GM21825 (cell line): ENCODE data around the gene E2F4.

Experiments
- ATAC-seq: cut with Tn5 transposase; IDR thresholded peaks from one replicate; pipeline ENCODE4 v1.9.1; 2021; ENCODE audit warnings: mild to moderate bottlenecking, moderate library complexity; ENCODE audit not compliant: unreplicated experiment

E2F4 gene

GRCh38 chr16:67191995-67192681 is at the start of gene E2F4:
Gene E2F4 (plus strand): TSS chr16:67192155. CDS start chr16:67192228, 73 bp downstream.
- peak; percentile 89 for ATAC-seq

GRCh38 chr16:67142342-67142741 is 49.6 kb upstream of the E2F4 start:
- no peak for ATAC-seq

DNA sequence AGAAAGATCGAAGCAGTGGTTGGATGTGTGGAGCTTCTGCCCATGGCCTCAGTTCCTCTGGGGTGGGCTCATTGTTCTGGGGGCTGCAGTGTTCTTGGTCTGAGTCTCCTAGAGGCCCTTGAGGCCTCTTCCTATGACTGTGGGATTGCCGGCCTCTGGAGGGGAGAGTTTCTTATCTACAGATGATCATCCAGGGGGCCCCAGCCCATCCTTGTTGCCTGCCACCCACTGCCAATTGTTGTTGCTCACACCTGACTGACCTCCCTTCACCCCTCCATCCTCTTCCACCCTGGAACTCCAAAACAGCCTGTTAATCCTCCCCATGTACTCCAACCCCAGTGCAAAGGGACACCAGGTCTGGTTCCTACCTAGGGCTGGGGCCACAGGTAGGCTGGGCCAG is 47.0 kb upstream of the E2F4 start:
- no peak for ATAC-seq

DNA sequence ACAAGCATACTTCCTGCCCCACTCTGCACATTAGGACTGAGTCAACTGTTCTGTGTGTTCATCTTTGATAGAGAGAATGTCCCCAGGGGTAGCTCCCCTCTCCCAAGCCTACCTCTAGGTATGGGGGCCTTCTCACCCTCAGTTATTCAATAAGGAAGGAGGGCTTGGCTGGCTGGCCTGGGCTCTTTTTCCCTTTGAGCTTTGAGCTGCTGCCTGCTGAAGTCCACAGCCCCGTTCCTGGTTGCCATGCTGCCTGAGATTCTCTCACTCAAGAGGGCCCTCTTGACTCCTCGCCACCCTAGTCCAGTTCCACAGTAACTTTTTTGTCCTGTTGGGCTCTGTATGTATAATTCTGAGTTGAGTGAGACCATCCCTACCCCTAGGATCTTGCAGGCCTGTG is 46.2 kb upstream of the E2F4 start:
- ATAC-seq, result no peak

DNA sequence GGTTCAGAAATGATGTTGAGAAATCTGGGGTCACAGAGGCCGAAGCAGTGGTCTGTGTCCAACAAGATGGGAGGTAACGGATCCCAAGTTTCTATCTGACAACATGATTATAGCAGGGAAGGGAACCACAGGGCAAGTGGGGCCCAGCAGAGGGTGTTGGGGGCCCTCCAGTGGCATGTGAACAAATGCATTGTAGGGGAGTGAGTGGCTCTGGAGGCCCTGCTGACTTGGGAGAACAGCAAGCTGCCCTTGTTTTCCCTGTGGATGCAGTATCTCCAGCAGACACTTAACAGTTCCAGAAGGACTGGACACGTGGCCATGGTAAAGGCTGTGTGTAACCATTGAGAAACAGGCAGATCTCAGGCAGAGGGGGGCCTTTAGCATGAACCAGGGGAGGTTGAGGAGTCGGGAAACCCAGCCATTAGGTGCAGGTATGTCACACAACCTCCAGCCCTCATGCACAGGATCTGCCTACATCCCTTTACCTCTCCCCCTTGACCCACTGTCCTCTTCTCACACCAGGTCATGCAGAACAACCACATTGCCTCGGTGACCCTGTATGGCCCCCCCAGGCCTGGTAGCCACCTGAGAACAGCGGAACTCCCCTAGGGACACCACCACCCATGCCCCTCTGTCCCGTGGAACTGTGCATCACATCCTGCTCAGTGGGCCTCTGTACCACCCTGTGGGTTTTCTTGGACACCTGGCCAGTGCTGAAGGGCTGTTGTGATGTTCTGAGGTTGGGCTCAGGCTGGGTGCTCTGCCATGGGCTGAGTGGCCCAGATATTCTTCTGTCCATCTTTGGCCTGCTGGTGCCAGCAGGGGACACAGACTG is 45.2 kb upstream of the E2F4 start:
- ATAC-seq, result no peak

GRCh38 chr16:67147437-67148140 is 44.4 kb upstream of the E2F4 start:
- no peak for ATAC-seq

- ATAC-seq, result no peak
Observed at GRCh38 chr16:67148221-67148620, 43.7 kb upstream of the E2F4 start.

DNA sequence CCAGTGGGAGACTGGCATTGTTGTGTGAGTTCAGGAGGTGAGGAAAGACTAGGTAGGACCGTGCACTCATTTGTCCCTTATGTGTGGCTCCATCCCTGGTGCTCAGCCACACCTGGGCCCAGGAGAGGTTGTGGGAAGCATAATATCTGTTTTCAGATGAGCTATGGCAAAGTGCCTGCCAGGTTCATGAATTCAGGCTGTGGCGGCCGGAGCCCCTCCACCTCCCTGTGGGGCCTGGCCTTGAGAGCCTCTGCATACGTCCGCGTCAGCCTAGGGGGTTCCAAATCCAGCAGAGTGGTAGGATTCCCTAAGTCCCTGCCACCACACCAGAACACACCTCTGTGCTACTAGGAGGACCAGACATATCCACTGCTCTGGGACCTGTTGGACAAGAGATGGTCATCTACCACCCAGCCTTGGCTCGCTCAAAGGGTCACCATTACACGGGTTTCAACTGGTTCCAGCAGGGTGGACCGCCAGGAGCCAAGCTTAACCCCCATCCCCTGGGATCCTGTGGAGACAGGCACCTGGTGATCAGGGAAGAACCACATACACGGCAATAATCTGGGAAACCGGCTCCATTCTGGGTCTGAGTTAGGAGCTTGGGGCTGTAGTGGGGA is 43.2 kb upstream of the E2F4 start:
- no peak for ATAC-seq

GRCh38 chr16:67149276-67150046 is 42.5 kb upstream of the E2F4 start:
- ATAC-seq, result no peak

DNA sequence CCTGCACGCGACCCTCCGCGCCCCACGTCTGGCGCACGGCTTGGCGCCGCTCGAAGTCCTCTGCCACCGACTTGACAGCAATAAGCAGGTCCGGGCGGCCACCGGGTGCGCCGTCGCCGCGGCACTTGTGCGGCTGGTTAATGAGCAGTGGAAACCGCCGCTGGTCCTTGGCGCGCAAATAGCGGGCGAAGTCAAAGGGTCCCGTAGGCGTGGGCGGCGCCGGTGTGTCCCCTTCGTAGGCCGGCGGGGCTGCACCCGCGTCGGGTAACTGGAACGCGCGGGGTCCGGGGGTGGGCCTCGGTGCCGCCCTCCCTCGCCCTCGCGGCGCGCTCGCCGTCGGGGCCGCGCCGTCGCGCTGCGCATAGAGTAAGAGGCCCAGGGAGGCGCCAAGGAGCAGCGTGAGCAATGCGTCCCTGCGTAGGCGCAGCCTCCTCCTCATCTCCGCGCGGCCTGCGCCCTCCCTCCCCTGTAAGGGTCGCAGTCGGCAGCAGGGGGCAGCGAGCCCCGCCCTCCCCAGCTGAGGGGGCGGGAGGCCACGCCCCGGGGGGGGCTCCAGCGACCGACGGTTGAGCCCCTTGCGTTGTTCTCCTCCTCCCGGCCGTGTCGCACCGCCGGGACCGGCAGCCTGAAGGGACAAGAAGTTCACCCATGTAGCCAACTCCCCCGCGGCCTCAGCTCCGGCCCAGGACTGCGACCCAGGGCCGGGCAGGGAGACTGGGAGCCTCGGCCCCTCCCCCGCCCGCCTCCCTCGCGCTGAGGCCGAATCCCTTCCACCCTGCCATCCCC is 41.7 kb upstream of the E2F4 start:
- peak; percentile 29 for ATAC-seq

DNA sequence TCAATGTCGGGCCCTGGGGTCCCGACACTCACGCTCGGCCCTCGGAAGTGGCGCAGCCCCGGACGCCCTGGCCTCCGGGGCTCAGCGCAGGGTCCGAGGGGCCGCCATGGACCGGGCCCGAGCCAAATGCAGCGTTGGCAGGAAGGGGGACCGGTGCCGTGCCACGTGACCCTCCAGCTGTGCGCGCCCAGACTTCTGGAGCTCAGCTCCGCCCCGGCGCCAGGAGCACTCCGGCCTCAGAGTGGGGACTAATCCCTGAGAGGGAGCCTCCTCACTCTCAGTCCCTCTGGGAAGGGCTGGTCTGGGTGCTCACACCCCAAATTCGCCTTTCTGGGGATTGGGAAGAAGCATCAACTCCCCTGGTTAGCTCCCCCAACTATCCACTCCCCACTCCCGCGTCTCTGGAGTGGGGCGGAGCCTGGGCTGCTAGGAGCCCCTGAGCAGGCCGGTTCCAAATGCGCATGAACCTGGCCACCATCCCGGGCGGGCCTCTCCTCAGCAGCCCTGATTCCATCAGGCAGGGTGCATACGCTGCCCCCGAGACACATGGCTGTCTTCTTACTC is 41.0 kb upstream of the E2F4 start, which contains the start of gene B3GNT9:
Gene B3GNT9, minus strand, starts transcription at position 166 of the 564 bp plus-strand sequence. CDS start 513 bp downstream, outside the sequence.
- ATAC-seq, result peak; percentile 40

DNA sequence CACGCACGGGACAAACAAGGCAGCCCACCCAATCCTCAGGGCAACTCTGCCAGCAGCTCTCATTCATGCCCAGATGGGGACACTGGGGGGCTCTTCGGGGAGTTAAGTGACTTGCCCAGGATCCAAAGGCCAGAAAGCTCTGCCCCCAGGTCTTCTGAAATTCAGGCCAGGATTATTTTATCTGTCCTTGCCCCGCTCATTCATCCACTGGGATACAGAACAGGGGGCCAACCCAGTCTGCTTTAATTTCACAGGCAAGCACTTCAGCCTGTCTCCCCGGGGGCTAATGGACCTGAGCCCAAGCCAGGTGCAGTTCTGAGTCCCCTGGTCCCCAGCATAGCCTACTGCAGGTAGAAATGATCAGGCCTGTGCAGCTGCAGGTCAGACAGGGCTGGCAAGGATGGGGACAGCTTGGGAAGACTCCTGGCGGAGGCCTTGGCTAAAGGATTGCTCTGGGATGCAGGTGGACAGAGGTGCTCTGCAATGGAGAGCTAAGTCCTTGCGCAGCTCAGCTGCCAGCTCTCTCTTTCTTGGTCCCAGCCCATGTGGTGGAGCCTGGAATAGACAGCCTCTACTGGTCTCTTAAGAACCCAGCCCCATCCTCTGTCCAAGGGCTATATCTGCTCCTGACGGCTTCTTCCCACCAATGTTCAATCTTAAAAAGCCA is 40.4 kb upstream of the E2F4 start:
- no peak for ATAC-seq

GRCh38 chr16:67154578-67155294 is 37.2 kb upstream of the E2F4 start:
- no peak for ATAC-seq

DNA sequence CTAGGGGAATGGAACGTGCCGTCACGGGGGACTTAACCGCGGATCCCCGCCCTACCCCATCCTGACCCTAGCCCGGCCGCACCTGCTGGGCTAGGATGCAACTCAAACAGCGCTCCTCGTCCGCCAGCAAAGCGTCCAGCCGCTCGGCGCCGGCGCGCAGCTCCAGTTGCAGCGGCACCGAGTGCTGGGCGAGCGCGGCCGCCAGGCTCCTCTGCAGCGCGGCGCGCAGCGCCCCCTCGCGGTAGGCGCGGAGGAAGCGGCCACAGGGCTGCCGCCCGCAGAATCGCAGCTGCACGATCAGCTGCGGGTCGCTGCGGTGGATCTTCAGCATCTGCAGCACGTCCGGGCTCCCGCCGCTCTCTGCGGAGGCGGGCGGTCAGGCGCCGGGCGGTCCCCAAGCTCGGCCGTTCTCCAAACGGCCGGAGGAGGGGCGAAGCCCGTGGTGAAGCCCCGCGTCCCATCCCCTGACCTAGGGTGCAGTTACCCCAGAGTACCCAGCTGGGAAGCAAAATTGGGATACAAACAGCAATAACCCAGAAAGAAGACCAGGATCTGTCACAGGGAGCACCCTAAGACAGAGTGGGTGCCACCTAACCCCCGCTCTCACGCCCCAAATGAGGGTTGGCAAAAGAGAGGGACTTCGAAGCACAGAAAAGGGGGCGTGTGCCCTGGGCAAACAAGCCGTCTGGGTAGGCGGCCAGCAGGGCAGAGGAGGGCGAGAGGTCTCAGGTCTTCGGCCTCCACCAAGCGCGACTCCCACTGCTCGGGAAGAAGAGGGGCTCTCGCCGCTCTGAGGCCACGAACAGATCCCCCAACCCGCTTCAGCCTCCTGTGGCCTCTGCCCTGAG is 36.4 kb upstream of the E2F4 start:
- peak; percentile 25 for ATAC-seq

DNA sequence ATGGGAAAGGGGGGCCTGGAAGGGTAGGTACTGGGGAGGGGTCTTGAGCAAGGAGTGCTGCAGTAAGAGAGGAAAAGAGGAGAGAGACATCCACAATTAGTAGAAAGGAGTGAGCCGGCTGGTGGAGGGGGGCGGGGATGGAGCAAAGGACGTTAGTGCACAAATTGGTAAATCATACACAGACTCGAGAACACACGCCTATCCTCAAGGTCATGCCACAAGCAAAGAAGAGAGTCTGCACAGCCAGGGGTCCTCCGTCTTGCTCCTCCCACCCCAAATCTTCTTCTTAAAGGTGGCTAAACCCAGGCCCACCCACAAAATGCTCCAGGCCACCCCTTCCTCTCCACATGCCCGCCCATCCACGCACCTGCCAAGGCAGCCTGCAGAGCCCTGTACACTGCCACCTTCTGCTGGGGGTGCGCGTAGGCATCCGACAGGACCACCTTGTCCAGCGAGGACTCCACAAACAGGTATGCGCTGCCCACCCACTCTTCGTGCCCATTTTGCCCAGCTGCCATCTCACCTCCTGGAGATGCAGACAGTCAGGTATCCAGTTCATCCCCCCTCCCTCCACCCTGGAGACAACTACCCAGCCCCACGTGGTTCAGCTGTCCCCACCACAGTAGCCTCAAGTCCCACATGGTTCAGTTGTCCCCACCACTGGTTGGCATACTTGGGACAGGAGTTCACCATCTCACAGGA is 35.7 kb upstream of the E2F4 start:
- no peak for ATAC-seq

DNA sequence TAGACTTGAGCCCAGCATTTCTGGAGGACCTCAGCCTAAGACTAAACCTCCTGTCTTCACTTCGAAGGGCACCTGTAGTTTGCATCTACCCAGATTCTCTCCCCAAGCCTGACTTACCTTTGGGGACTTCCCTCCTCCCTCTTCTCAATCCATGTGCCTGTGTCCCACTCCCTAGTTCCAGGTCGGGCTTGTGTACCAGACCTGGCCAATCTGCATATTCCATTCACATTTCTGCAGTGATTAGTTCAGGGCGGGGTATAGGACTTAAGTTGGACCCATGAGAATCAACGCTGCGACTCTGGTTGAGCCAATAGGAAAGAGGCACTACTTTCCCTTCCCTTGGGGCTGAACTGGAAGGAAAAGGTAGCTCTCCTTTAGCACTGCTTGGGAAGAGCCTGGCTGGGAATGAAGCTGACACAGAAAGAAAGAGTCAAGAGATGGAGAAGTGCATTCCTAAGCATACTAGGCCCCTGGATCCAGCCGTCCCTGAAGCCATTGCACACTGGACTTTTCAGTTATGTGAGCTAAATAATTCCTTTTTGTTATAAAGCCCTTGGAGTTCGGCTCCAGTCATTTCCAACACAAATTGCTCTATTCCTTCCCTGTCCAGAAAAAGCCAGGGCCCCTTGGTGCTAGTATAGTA is 34.7 kb upstream of the E2F4 start:
- no peak for ATAC-seq
